NCI-H2227 (cell line): Measurements from ENCODE around the gene MANSC1.
A peak's percentile ranks its signal among the peaks of the same experiment; 100 is the strongest.
"Not testable (repeated sequence)": the region's sequence is repeated elsewhere in the genome, so short reads cannot be mapped to it uniquely, and the experiment has no call there.

ENCODE experiments used
- DNase-seq: peaks from one replicate; lab custom pipeline; 2025; ENCODE audit not compliant: unreplicated experiment; lab: John Stamatoyannopoulos, UW

The MANSC1 gene

DNA sequence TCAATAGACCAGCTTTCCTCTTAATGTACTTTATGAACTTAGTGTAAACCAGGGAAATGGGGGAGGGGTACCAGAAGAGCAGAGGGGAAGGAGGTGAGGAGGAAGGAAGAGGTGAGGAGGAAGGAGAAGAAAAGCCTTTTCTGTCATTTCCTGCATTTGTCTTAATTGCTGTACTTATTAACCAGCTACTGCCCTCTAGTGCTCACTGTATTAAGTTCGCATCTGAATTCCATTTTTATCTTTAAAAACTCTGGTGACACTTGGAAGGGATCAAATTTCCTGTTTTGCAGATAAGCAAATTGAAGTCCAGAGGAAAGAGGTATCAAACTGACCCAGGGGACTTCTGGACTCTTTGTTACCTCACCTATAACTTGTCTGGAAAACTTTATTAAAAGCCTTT lies 22.2 kb downstream of the MANSC1 start:
- peak; percentile 53 for DNase-seq

- DNase-seq = no peak
These were observed 23.8 kb downstream of the MANSC1 start for GRCh38 chr12:12326262-12326661.

DNA sequence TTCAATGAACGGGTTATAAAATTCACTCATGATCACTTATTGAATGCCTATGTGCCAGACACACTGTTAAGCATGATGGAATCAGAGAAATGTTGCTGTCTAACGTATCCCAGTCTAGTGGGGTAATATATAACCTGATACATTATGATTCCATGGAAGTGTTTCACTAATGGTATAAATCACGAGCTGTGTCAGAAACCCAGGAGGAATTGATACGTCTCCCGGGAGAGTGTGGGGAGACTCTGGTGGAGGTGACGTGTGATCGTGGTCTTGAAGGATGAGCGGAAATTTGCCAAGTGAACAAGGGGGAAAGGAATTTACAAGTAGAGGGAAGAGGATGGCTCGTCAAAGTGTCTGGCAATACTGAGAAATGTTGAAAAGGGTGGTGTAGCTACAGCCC lies 26.5 kb downstream of the MANSC1 start:
- DNase-seq = no peak

DNA sequence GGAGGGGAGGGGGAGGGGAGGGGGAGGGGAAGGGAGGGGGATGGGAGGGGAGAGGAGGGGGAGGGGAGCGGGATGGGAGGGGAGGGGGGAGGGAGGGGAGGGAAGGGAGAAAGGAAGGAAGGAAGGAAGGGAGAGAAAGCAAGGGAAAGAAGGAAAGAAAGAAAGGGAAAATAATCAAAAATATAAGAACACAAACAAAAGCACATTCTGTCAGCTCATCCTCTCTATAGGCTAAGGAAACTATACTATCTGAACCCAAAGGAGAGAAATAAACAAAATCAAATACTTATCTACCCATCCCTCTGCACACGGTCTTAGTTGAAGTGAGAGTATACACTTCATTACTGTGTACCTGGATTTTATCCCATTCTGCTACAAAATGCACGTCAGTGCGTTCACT lies 26.9 kb downstream of the MANSC1 start:
- DNase-seq = no peak

DNA sequence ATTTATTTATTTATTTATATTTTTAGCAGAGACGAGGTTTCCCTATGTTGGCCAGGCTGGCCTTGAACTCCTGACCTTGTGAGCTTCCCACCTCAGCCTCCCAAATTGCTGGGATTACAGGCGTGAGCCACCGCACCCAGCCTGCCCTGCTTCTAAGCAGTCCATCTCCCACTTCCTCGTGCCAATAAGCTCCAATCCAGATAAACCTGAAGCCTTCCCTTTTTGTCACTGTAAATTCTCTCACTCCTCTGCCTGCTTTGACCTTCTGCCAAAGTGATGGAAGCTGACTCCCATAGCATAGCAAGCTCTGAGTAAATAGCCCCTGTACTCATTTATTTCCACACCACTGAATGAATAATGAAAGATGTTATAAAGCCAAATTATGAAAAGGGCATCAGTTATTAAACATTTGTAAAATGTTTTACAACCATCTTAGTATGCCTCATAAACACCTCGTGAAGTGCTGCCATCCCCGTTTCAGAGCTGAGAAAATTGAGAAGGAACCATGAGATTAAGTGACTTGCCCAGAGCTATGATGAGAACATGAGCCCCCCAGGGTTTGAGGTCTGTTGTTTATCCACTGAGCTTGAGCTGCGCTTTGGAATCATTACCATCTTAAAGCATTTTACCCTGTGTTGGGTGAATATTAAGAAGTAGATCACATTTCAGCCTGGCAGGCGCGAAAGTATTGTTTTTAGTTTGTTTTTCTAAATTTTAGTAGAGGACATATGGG lies 30.4 kb downstream of the MANSC1 start:
- no peak for DNase-seq

- DNase-seq = no peak
These were observed 34.2 kb downstream of the MANSC1 start for GRCh38 chr12:12315838-12316237.

GRCh38 chr12:12310695-12311094 lies 39.3 kb downstream of the MANSC1 start:
- DNase-seq = not testable (repeated sequence)

DNA sequence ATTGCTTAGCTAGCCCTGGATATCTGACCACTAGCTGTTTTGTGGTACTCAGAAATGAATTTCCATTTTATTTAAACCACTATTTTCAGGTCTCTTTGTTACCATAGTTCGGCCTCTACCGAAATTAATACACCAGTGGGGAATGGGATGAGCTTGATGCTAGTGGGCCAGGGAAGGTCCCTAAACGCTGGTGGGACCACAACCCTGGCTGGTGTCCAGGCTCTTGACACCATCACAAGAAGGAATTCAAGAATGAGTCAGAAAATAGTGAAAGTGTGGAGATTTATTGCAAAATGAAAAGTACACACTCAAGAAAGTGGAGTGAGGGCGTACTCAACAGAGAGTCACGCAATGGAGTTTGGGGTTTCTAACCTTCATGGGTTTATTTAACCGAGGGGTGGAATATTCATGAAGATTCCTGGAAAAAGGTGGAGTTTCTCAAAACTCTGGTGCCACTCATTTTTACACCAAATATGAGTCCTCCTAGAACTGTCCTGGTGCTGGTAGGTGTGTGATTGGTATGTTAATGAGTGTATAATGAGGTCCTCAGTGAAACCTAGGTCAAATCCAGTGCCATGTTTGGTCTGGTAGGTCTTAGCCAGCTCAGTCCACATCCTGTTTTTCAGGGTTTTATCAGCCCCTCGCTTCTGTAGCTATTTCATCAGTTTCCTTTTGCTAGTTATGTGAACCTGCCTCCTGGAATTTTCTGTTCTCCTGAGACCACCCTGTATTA lies 44.3 kb downstream of the MANSC1 start:
- no peak for DNase-seq

GRCh38 chr12:12302976-12303375 lies 47.1 kb downstream of the MANSC1 start:
- no peak for DNase-seq

DNA sequence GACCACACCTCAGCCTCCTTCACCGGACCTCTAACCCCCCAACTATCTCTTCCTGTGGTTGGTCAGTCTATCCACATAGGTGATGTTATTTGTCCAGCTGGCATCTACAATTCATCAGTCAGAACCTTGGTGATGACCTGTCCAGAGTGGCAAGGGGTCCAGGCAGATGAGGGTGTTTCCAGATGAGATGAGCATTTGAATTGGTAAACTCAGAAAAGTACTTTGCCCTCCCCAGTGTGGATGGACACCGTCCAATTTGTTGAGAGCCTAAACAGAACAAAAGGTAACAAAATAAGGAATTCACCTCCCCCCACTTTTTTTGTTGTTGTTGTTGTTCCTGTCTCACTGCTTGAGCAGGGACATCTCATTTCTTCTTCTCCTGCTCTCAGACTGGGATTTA lies 48.9 kb downstream of the MANSC1 start:
- DNase-seq = no peak

DNA sequence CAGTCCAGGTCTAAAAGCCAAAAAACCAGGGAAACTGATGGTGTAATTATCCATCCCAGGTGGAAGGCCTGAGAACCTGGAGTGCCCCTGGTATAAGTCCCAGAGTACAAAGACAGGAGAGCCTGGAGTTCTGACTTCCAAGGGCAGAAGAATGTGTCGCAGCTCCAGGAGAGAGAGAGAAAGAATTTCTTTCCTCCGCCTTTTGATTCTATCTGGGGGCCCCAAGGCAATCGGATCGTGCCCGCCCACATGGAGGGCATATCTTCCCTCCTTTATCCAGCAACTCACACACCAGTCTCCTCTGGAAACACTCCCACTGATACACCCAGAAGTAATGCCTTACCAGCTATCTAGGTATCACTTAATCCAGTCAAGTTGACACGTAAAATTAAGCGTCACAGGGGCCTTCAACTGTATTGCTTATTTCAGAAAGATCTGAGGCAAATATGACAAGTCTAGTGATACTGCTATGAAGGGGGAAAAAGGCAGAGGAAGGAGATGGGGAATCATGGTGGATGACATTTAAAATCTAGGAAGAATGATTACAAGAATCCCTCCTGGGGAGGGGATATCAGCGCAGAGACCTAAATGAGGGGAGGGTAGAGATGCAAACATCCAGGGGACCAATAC lies 52.7 kb downstream of the MANSC1 start:
- DNase-seq = no peak

GRCh38 chr12:12294215-12295005 lies 55.6 kb downstream of the MANSC1 start:
- DNase-seq = no peak

DNA sequence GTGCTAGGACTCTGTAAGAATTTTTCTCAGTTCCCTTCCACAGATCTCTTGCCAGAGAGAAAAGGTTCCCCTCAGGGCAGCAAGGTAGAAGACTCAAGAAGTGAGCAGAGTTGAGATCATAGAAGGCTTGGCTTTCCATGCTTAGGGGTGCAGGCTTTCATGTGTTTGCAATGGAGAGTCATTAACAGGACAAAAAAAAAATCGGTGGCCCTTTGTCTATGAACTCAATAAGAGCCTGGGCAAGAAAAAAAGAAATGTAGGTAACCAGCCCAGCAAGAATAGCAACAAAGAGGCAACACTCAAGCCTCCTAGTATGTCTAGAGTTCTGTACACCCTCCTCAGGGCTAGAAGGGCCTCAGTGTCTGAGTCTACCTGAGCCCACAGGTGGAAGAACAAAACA lies 59.8 kb downstream of the MANSC1 start:
- no peak for DNase-seq

- DNase-seq = no peak
These were observed 63.6 kb downstream of the MANSC1 start for GRCh38 chr12:12286441-12286840.

DNA sequence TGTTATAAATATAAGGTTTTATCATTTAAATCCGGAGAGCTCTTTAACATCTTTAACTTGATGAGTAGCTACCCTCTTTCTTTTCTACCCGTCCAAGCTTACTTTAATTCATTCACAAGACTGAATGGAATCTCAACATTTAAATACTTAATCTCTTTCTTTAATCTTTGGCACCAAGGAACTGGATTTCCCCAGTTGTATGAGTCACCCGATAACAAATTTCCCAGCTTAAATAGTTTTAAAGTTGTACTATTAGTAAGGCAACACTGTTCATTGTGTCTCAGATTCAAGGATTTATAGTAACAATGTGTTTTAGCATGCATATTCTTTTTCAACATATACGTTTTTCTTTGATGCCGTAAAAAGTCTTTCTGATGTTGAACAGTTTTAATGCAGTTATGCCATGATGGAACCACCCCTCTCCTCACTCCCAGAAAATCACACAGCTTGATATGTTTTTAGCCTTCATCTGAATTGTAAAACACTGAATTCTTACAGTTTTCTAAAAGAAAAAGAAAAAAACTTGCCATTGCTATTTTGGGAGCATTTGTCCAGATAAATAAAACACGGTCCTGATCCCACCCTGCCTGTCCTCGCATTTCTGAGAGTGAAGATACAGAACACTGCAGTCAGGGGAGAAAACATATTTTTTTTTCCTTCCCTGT lies 67.1 kb downstream of the MANSC1 start:
- DNase-seq = no peak

GRCh38 chr12:12282202-12282601 lies 67.8 kb downstream of the MANSC1 start:
- no peak for DNase-seq

- DNase-seq = no peak
These were observed 68.9 kb downstream of the MANSC1 start for GRCh38 chr12:12281134-12281533.

GRCh38 chr12:12278899-12279298 lies 71.1 kb downstream of the MANSC1 start:
- DNase-seq = no peak
